Measurements from ENCODE around the gene MAP3K14. TPM values are rescaled to one million over a fixed set of nuclear protein-coding genes. Genes with fewer than 3 reads are reported as not detected.

MAP3K14 gene
- total and polyA plus RNA-seq, 10 of the 15 experiments (the other 5 are each of a cell fraction or from before 2014, with no cell fraction given): 2.1 to 33.3 (median 19.7) TPM

DNA sequence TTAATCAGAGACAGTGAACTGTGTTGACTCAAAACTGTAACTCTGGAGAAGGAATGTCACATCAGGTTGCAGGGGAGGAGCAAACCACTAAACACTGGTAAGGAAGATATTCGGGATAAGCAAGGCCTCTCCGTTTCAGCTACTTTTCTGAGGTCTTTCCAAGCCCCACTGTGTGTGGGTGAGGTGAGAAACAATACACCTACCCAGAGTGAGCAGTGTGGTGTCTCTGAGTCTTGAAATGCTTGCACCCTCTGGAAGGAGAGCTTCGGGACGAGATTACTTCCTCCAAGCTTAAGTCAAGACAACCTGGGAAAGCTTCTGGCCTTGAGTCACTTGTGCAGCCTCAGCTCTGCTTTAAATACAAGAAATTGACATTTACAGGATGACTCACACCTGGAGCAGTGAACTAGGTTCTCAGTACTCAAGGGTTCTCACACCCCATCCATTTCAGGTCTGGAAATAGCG lies 2.5 kb upstream of the MAP3K14 start (continued):
- TF ChIP-seq HCFC1 (IDR thresholded peaks at IDR 0.05; ENCODE audit: low read length) (no peak), ETV6 (conservative IDR thresholded peaks at IDR 0.05 in 1 of 2, IDR thresholded peaks at IDR 0.05 in 1 of 2; ENCODE audit: borderline replicate concordance in 1 of 2, low read depth in 1 of 2) (no peak), MYB (IDR thresholded peaks at IDR 0.05; ENCODE audit: borderline replicate concordance, low read depth, low read length) (no peak)

DNA sequence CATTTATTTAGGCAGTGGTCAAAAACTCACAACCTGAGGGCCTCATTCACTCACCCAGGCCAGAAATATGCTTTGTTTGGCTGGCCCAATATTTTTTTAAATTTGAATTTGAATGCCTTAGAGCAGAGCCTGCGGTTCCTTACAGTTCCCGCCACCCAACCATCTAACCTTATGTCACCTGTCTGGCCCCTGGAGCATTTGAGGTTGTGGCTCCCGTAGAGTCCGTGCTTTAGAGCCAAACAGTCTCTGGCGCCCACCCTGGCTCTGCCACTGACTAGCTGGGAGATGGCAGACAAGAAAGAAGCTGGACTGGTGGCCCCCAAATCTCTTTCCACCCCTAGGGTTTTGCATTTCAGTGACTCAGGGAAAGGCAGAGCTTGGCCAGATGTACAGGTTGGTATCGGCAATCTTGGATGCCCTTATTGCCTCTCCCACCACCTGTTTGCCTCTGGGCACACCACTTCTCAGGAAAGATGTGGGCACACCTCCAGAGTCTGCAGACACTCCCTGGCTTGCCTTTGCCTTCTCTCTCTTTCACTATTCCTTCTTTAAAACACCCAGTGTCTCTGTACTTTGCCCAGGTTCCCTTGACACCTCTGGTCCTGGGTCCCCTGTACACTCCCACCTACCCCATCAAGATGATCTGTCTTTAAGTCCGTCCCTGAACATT lies 1.9 kb upstream of the MAP3K14 start:
- Histone ChIP-seq H3K4me3 (no peak overlapping the region), H3K4me1 (ENCODE audit: control insufficient read depth, insufficient read depth, low read length) (peaks cover 27% of the 10 kb centered on the region), H3K9ac (ENCODE audit: control insufficient read depth, insufficient read depth, low read length) (no peak overlapping the region), H3K79me2 (ENCODE audit: control insufficient read depth, insufficient read depth, low read length) (peaks cover 32% of the 10 kb centered on the region), H3K36me3 (ENCODE audit: control insufficient read depth in 2 of 2, insufficient read depth in 2 of 2, low read length in 1 of 2) (no peaks in the 10 kb centered on the region), H3K9me3 (replicated peaks; ENCODE audit: control insufficient read depth, insufficient read depth, low read length) (no peaks in the 10 kb centered on the region), H4K20me1 (ENCODE audit: control insufficient read depth, insufficient read depth) (no peaks in the 10 kb centered on the region), H3K4me2 (ENCODE audit: control insufficient read depth, insufficient read depth) (no peak overlapping the region), H3K27me3 (replicated peaks in 1 of 2; ENCODE audit: control insufficient read depth in 2 of 2, insufficient read depth in 2 of 2, low read length in 1 of 2) (no peaks in the 10 kb centered on the region), H3K27ac (ENCODE audit: control insufficient read depth, insufficient read depth) (no peak overlapping the region), H2AFZ (ENCODE audit: control insufficient read depth, low read depth, low read length) (no peak overlapping the region)
- ChIA-PET SMC1A (ENCODE audit: uncharacterized antibody, unreplicated experiment) (interaction anchor here (0.7 to 11.0 kb wide), 13 partner anchors 7 to 98 kb away, joined by 3 to 171 read pairs (median 13); partner anchors contain the start of gene FMNL1), POLR2A (interaction anchor here (0.7 to 11.6 kb wide), 8 partner anchors 9 to 94 kb away, joined by 3 to 140 read pairs (median 12); partner anchors contain the start of gene FMNL1), CTCF (interaction anchor here (0.6 to 6.6 kb wide), 10 partner anchors 10 to 183 kb away, joined by 3 to 43 read pairs (median 3); partner anchors contain the start of genes ACBD4 and HEXIM1), RAD21 (ENCODE audit: unreplicated experiment) (interaction anchor here (0.8 to 9.6 kb wide), 5 partner anchors 11 to 183 kb away, joined by 4 to 216 read pairs (median 13); partner anchors contain the start of gene ACBD4)
- in situ Hi-C loops (cut with MboI): no loop called here
- over 99% methylated on average over 7 of the region's 7 CpGs for WGBS (ENCODE audit: insufficient coverage, insufficient replicate concordance, low lambda C conversion rate, missing lambda C conversion rate)
- ATAC-seq (no peak), FAIRE-seq (no peak), DNase-seq (ENCODE audit: low read depth, low spot score) (no peak)
- no TSS peak for BruUV-seq (replicated peaks)
- intact Hi-C loops (cut with micrococcal nuclease; ENCODE audit: unreplicated experiment): loop anchor here (5.0 kb wide), 1 partner anchor 91 kb away; no protein-coding TSS in a partner anchor
- TF ChIP-seq CBFB (IDR thresholded peaks at IDR 0.05; ENCODE audit: low read depth) (no peak), ZNF217 (IDR thresholded peaks at IDR 0.05) (no peak), REST (IDR thresholded peaks at IDR 0.05; ENCODE audit: low read depth, low read length) (no peak), KAT2A (conservative IDR thresholded peaks at IDR 0.05; ENCODE audit: control insufficient read depth, low read depth, low read length) (no peak), CHD2 (IDR thresholded peaks at IDR 0.05; ENCODE audit: borderline replicate concordance, low read depth, low read length) (no peak), EZH2 (IDR thresholded peaks at IDR 0.05; ENCODE audit: borderline replicate concordance, control insufficient read depth, low read depth, low read length) (no peak), CREM (IDR thresholded peaks at IDR 0.05; ENCODE audit: low read depth) (no peak), USF1 (IDR thresholded peaks at IDR 0.05; ENCODE audit: borderline replicate concordance, extremely low read length, insufficient read depth, low read depth, low read length) (no peak), BRCA1 (IDR thresholded peaks at IDR 0.05; ENCODE audit: low read depth, low read length) (no peak), EED (IDR thresholded peaks at IDR 0.05; ENCODE audit: low read depth) (no peak), SUPT20H (IDR thresholded peaks at IDR 0.05; ENCODE audit: borderline replicate concordance, control insufficient read depth, low read depth, low read length) (no peak), SMAD5 (IDR thresholded peaks at IDR 0.05; ENCODE audit: low read depth) (no peak)
- TF ChIP-seq, protein P1, sequence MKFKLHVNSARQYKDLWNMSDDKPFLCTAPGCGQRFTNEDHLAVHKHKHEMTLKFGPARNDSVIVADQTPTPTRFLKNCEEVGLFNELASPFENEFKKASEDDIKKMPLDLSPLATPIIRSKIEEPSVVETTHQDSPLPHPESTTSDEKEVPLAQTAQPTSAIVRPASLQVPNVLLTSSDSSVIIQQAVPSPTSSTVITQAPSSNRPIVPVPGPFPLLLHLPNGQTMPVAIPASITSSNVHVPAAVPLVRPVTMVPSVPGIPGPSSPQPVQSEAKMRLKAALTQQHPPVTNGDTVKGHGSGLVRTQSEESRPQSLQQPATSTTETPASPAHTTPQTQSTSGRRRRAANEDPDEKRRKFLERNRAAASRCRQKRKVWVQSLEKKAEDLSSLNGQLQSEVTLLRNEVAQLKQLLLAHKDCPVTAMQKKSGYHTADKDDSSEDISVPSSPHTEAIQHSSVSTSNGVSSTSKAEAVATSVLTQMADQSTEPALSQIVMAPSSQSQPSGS (IDR thresholded peaks at IDR 0.05; ENCODE audit: low read length): no peak

All from GM12878 (cell line).